Measurements from ENCODE around the gene SLC9A9.
A peak's percentile ranks its signal among the peaks of the same experiment; 100 is the strongest.

- TF ChIP-seq CTCF (IDR thresholded peaks at IDR 0.05) (peak in 2 of 4 experiments; percentile 9 to 18), POLR2A (IDR thresholded peaks at IDR 0.05) (no peak), POLR2AphosphoS5 (IDR thresholded peaks at IDR 0.05) (no peak), EP300 (IDR thresholded peaks at IDR 0.05) (no peak)
Measured at GRCh38 chr3:143763564-143764162, 84.6 kb downstream of the SLC9A9 start.

Measured in gastroesophageal sphincter (tissue), 3 donors.